Activated T-cell treated with anti-CD3 and anti-CD28 coated beads, Interleukin-2, amount 50 U/mL, for 48 hours (primary cell): ENCODE measurements around the gene DCLK1.
A peak's percentile ranks its signal among the peaks of the same experiment; 100 is the strongest.

Source experiments
- DNase-seq, 2 experiments: peaks; one replicate each; pipeline ENCODE4 v3.0.0-alpha.2; 2020

The DCLK1 gene

DNA sequence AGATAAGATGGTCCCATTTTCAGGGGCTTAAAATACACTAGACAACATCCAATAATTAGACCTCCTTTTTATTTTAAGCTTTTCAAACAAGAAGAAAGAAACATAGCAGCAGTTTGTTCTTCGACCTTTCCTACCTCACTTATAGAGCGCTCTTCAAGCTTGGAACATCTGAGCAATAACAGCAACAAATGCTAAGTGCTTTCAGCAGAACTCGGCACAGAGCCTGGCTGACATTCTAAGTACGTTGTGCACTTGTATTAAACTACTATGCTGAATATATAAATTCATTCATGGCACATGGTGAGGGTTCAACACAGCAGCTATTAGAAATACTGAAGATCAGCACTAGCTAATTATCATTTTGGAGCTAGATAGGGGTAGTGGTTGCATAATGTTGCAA is 398.6 kb downstream of the DCLK1 start:
- DNase-seq, result no peak

DNA sequence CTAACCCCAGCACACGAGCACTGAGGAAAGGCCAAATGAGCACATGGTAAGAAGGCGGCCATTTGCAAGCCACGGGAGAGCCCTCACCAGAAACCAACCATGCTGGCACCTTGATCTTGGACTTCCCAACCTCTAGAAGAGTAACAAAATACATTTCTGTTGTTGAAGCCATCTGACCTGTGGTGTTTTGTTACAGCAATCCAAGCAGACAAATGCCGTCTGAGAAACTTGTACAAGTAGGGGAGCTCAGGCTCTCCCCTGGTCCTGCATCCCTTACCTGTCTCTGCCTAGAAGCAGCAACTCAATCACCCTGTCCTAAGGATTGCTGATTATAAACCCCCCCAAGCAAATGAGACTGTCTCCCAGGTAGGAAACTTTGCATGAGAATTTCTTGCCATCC is 399.7 kb downstream of the DCLK1 start:
- DNase-seq, result no peak

DNA sequence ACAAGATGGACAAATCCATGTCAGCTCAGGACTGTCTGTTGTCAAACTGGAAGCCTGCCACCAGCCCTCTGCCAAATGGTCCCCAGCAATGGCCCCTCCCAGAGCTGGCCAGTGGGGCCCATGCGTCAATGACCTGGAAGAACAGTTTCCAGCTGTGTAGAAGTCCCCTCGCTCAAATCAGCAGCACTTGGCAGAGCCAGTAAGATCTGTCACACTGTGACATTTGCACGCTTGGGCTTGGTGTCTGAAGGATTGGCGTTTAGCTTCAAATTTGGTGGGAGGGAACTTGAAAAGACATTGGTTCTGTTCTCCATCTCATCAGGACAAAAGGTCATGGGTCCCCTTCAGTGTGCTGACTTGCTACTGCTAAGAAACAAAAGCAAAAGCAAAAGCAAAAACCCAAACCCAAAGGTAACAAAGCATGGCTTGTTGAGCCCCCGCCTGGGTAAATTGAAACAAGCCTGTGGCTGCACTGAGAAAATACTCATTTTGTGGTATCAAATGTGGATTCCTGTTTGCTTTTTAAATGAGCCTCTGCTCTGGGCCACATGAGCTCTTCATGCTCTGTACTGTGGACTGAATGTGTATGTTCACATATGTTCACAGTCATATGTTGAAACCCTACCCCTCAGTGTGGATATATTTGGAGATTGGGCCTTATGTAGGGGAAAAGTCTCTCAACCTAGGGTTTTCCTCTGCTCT is 401.1 kb downstream of the DCLK1 start:
- no peak for DNase-seq

DNA sequence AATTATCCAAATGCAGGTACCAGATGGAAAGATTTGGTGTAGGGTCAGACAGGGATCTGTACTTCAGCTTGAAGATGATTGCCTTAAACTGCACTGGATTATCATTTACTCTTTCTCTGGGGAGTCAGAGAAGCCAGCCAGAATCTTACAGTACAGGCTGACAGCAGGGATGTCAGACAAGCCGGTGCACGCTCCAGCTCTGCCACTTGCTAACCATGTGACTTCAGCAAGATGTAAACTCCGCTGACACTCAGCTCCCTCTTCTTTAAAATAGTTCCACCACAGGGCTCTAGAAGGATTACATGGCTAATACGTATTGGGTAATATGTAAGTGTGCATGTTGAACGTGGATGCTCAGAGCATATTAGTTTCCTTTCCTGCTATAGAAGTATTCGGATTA is 403.3 kb downstream of the DCLK1 start:
- DNase-seq, result no peak

DNA sequence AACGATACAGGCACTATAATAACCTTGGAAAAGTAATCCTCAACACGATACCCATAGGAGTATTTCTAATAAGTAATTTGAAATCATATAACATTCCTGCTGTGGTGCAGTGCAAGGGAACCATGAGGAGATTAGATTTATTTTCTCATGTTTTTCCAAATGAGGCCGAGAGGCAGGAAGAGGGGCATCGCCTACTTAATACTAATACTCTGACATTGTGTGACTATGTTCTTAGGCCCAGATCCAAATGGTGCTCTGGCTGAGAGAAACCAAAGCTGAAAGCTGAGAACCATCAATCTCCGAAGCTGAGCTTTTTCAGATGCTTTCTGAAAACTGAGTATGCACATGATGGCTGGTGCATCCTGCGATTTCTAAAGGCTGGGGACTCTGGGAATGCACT is 406.7 kb downstream of the DCLK1 start:
- no peak for DNase-seq

DNA sequence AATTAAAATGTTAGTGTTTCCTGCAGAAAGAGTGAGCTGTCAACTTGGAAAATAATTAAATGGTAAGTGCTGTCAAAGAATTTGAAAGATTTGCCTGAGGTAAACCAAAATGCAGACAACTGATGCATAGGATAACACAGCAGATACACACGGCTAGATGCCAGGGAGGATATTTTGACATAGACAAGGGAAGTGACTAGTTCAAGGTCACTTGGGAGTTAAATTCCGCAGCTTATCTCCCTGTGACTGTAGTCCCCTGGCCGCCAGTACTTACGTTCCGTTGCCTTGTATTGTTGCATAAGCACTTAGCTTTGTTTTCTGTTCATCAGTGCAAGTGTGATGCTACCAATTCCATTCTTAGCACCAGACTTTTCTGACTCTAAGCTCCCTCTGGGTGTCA is 407.4 kb downstream of the DCLK1 start:
- no peak for DNase-seq

DNA sequence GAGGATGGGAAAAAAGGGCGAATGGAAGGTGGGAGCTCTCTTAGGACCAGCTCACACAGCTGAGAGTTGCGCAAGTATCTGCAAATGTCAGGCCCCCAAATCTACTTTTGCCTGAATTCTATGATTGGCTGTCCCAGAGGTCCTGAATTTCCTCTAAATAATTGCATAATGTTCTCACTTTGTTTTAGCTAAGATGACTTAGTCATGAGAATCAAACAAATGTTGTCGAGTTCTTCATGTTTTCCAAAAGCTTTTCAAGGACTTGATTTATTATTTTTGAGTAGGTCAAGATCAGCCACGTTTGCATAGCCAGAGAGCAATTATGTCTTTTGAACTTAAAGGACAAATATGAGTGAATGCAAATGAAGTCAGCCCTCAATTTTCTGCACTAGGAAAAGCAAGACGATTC is 408.1 kb downstream of the DCLK1 start:
- DNase-seq, result no peak

DNA sequence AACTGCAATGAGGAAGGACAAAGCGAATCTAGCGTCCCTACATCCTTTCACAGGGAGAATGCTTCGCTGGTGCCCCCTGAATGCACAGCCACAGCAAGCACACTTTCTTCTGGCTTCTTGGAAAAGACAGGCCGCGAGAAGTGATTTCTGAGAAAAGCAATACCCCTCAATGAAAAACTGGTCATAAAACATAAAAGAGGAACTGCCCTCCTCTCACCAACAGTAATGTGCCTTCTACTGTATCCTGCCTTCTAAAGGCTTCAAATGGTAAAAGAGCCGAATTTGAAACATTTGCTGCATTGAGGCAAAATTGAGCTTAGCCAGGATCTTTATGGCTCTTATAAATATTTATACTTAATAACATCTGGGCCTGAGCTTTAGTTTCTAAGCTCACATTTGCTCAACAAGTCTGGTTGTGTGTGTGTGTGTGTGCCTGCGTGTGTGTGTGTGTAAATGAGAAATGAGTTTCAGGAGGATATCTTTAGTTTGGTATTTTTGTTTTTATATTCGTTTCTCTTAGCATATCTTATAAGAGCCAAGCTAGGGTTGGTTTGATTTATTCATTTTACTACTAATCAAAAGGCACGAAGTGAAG is 408.6 kb downstream of the DCLK1 start:
- DNase-seq, result no peak

DNA sequence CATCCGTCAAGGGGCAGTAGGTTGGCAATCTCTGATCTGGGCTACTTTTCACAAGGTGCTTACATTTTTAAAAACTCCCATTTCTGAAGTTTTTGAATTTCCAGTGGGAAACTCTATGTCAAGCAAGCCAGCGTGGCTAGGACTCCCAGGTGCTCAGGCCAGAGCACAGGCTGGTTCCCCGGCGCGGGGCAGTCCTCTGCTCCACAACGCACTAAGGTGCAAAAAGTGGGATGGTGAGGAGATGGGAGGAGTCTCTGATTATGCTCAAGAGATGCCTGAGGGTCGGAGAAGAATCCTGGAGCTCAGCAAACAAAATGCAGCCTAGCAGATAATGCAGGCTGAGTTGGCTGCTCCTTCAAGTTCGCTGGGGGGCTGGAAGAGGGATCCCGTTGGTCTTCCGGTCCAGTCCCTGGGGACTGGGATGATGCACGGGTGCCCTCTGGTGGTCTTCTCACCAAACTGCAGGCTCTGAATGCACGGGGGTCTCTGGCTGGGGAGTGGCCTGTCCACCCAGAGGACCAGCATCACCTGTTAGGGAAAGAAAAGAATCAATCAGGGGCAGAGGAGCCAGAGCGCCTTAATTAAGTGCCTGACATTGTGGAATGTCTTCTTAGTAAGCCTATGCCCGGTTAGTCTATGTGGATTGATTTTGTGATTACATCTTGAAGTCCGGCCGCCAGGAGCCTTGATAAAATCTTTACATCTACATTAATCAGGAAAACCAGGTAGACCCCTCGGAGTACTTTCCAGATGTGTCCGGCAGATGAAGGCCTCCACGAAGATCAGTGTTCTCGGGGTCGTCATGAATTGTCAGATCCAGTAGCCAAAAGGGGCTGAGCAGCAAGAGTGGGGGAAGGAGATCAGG is 410.3 kb downstream of the DCLK1 start:
- DNase-seq, result peak; percentile 67 to 70

DNA sequence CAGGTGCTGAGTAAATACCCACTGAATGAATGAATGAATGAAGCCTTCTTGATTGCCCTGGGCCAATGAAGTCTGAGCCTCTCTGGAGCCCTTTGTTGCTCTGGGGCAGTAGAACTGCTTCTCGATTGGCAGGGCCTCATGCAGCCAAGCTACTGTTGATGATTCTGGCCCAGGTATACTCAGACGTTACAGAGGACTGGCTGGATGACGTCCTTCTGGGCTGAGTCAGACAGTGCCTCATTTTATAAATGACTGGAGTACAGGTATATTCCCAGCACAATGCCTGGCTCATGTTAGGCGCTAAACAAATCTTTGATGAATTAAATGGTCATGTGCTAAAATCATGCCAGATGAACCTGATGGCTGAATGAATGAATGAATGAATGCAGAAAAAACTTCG is 410.9 kb downstream of the DCLK1 start:
- no peak for DNase-seq
